HEK293 (cell line): ENCODE measurements around the gene DCC.

Experiments used
- GLIS2 ChIP-seq: fragments of 450-650 bp; formaldehyde crosslinking; IDR thresholded peaks from 2 replicates; pipeline ENCODE4 v1.5.1; 2016; ENCODE audit warnings: missing biosample characterization, missing genetic modification characterization
- IKZF3 ChIP-seq: fragments of 450-650 bp; IDR thresholded peaks from 2 replicates; pipeline ENCODE4 v1.5.0; 2018; ENCODE audit warnings: missing biosample characterization, mild to moderate bottlenecking, missing genetic modification characterization, moderate library complexity
- KLF1 ChIP-seq: fragments of 450-650 bp; formaldehyde crosslinking; IDR thresholded peaks from 2 replicates; pipeline ENCODE4 v1.5.1; 2016; ENCODE audit warnings: missing biosample characterization, missing genetic modification characterization
- KLF16 ChIP-seq: fragments of 450-650 bp; formaldehyde crosslinking; IDR thresholded peaks from 2 replicates; pipeline ENCODE4 v1.5.1; 2017; ENCODE audit warnings: missing biosample characterization, missing genetic modification characterization
- KLF7 ChIP-seq: fragments of 450-650 bp; formaldehyde crosslinking; IDR thresholded peaks from 2 replicates; pipeline ENCODE4 v1.5.1; 2016; ENCODE audit warnings: missing biosample characterization, missing genetic modification characterization, borderline replicate concordance
- KLF8 ChIP-seq: fragments of 450-650 bp; formaldehyde crosslinking; IDR thresholded peaks from 2 replicates; pipeline ENCODE4 v1.5.1; 2016; ENCODE audit warnings: missing biosample characterization, missing genetic modification characterization
- PRDM2 ChIP-seq: fragments of 450-650 bp; formaldehyde crosslinking; IDR thresholded peaks from 2 replicates; pipeline ENCODE4 v1.5.1; 2016; ENCODE audit warnings: missing biosample characterization, missing genetic modification characterization, borderline replicate concordance
- PRDM6 ChIP-seq: fragments of 450-650 bp; formaldehyde crosslinking; IDR thresholded peaks from 2 replicates; pipeline ENCODE4 v1.5.1; 2017; ENCODE audit warnings: missing biosample characterization, missing genetic modification characterization
- SCRT1 ChIP-seq: fragments of 450-650 bp; formaldehyde crosslinking; IDR thresholded peaks from 2 replicates; pipeline ENCODE4 v1.5.1; 2016; ENCODE audit warnings: missing biosample characterization, missing genetic modification characterization, borderline replicate concordance
- SCRT2 ChIP-seq: fragments of 450-650 bp; formaldehyde crosslinking; IDR thresholded peaks from 2 replicates; pipeline ENCODE4 v1.5.1; 2016; ENCODE audit warnings: missing biosample characterization, missing genetic modification characterization
- YY2 ChIP-seq: fragments of 450-650 bp; formaldehyde crosslinking; IDR thresholded peaks from 2 replicates; pipeline ENCODE4 v1.5.1; 2016; ENCODE audit warnings: missing biosample characterization, missing genetic modification characterization
- ZBTB21 ChIP-seq: fragments of 450-650 bp; formaldehyde crosslinking; IDR thresholded peaks from 2 replicates; pipeline ENCODE4 v1.5.1; 2017; ENCODE audit warnings: missing biosample characterization, missing genetic modification characterization
- ZBTB49 ChIP-seq: fragments of 450-650 bp; formaldehyde crosslinking; IDR thresholded peaks from 2 replicates; pipeline ENCODE4 v1.5.1; 2016; ENCODE audit warnings: missing biosample characterization, missing genetic modification characterization, low read depth
- ZBTB7A ChIP-seq: fragments of 450-650 bp; formaldehyde crosslinking; IDR thresholded peaks from 2 replicates; pipeline ENCODE4 v1.5.1; 2016; ENCODE audit warnings: low read depth, missing biosample characterization, missing genetic modification characterization
- ZNF132 ChIP-seq: fragments of 450-650 bp; formaldehyde crosslinking; IDR thresholded peaks from 2 replicates; pipeline ENCODE4 v1.5.1; 2017; ENCODE audit warnings: missing biosample characterization, missing genetic modification characterization, borderline replicate concordance
- ZNF140 ChIP-seq: fragments of 450-650 bp; formaldehyde crosslinking; IDR thresholded peaks from 2 replicates; pipeline ENCODE4 v1.5.1; 2016; ENCODE audit warnings: missing biosample characterization, missing genetic modification characterization
- ZNF157 ChIP-seq: fragments of 450-650 bp; formaldehyde crosslinking; IDR thresholded peaks from 2 replicates; pipeline ENCODE4 v1.5.1; 2016; ENCODE audit warnings: missing biosample characterization, missing genetic modification characterization
- ZNF19 ChIP-seq: fragments of 450-650 bp; formaldehyde crosslinking; IDR thresholded peaks from 2 replicates; pipeline ENCODE4; 2016; ENCODE audit warnings: missing biosample characterization, missing genetic modification characterization, low read depth
- ZNF26 ChIP-seq: fragments of 450-650 bp; formaldehyde crosslinking; IDR thresholded peaks from 2 replicates; pipeline ENCODE4 v1.5.1; 2016; ENCODE audit warnings: missing biosample characterization, missing genetic modification characterization
- ZNF324 ChIP-seq: fragments of 450-650 bp; formaldehyde crosslinking; IDR thresholded peaks from 2 replicates; pipeline ENCODE4 v1.5.1; 2016; ENCODE audit warnings: missing biosample characterization, missing genetic modification characterization
- ZNF391 ChIP-seq: fragments of 450-650 bp; formaldehyde crosslinking; IDR thresholded peaks from 2 replicates; pipeline ENCODE4 v1.5.1; 2016; ENCODE audit warnings: low read depth, missing biosample characterization, missing genetic modification characterization, borderline replicate concordance
- ZNF501 ChIP-seq: fragments of 450-650 bp; formaldehyde crosslinking; IDR thresholded peaks from 2 replicates; pipeline ENCODE4 v1.5.1; 2016; ENCODE audit warnings: missing biosample characterization, missing genetic modification characterization
- ZNF571 ChIP-seq: fragments of 450-650 bp; formaldehyde crosslinking; IDR thresholded peaks from 2 replicates; pipeline ENCODE4 v1.5.0; 2017; ENCODE audit warnings: missing biosample characterization, missing genetic modification characterization
- ZNF654 ChIP-seq: fragments of 450-650 bp; formaldehyde crosslinking; IDR thresholded peaks from 2 replicates; pipeline ENCODE4 v1.5.1; 2016; ENCODE audit warnings: low read depth, missing biosample characterization, missing genetic modification characterization
- ZNF660 ChIP-seq: fragments of 450-650 bp; IDR thresholded peaks from 2 replicates; pipeline ENCODE4 v1.5.1; 2018; ENCODE audit warnings: missing biosample characterization, mild to moderate bottlenecking, missing genetic modification characterization
- ZNF76 ChIP-seq: fragments of 450-650 bp; formaldehyde crosslinking; IDR thresholded peaks from 2 replicates; pipeline ENCODE4; 2016; ENCODE audit warnings: low read depth, missing biosample characterization, missing genetic modification characterization, borderline replicate concordance
- ZNF837 ChIP-seq: fragments of 450-650 bp; formaldehyde crosslinking; IDR thresholded peaks from 2 replicates; pipeline ENCODE4 v1.5.1; 2016; ENCODE audit warnings: missing biosample characterization, missing genetic modification characterization
- ZNF843 ChIP-seq: fragments of 450-650 bp; formaldehyde crosslinking; IDR thresholded peaks from 2 replicates; pipeline ENCODE4 v1.5.1; 2016; ENCODE audit warnings: missing biosample characterization, missing genetic modification characterization
- TF ChIP-seq, protein P1 (sequence below): fragments of 450-650 bp; IDR thresholded peaks from 2 replicates; pipeline ENCODE4 v1.5.1; 2018; ENCODE audit warnings: missing biosample characterization, mild to moderate bottlenecking, missing genetic modification characterization

The DCC gene

GRCh38 chr18:52312346-52312745 is 27.7 kb upstream of the DCC start (continued):
- TF ChIP-seq KLF7 (tag by site-specific recombination), result no peak
- no peak for TF ChIP-seq YY2
- TF ChIP-seq ZNF843 (tag by site-specific recombination), result peak; percentile 70; the same call in 1 of the 2 replicates
- no peak for TF ChIP-seq ZNF654
- no peak for TF ChIP-seq ZNF391
- no peak for TF ChIP-seq KLF1 (tag by site-specific recombination)
- no peak for TF ChIP-seq ZBTB49
- TF ChIP-seq PRDM6 (tag by site-specific recombination), result peak; percentile 52
- no peak for TF ChIP-seq PRDM2
- TF ChIP-seq GLIS2 (tag by site-specific recombination), result no peak
- TF ChIP-seq ZNF76 (tag by site-specific recombination), result no peak
- no peak for TF ChIP-seq IKZF3 (tag by site-specific recombination)
- no peak for TF ChIP-seq ZNF140
- no peak for TF ChIP-seq KLF16
- TF ChIP-seq, protein P1, sequence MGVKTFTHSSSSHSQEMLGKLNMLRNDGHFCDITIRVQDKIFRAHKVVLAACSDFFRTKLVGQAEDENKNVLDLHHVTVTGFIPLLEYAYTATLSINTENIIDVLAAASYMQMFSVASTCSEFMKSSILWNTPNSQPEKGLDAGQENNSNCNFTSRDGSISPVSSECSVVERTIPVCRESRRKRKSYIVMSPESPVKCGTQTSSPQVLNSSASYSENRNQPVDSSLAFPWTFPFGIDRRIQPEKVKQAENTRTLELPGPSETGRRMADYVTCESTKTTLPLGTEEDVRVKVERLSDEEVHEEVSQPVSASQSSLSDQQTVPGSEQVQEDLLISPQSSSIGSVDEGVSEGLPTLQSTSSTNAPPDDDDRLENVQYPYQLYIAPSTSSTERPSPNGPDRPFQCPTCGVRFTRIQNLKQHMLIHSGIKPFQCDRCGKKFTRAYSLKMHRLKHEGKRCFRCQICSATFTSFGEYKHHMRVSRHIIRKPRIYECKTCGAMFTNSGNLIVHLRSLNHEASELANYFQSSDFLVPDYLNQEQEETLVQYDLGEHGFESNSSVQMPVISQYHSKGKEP, result no peak
- TF ChIP-seq SCRT2, result no peak
- no peak for TF ChIP-seq ZNF132 (tag by site-specific recombination)
- TF ChIP-seq SCRT1 (tag by site-specific recombination), result no peak
- TF ChIP-seq ZBTB21, result peak; percentile 20; the same call in 1 of the 2 replicates
- TF ChIP-seq ZBTB7A (tag by site-specific recombination), result no peak
- no peak for TF ChIP-seq ZNF501 (tag by site-specific recombination)
- TF ChIP-seq ZNF571 (tag by site-specific recombination), result no peak
- no peak for TF ChIP-seq ZNF324 (tag by site-specific recombination)
- TF ChIP-seq ZNF660 (tag by site-specific recombination), result no peak
- TF ChIP-seq ZNF157, result no peak
- TF ChIP-seq KLF8 (tag by site-specific recombination), result peak; percentile 81
- TF ChIP-seq ZNF19 (tag by site-specific recombination), result no peak
- TF ChIP-seq ZNF26, result no peak
- TF ChIP-seq ZNF837 (tag by site-specific recombination), result no peak
